Astrocyte (in vitro differentiated cells and primary cell): ENCODE results near the gene CATSPERB.

Experiments used
- CTCF ChIP-seq: IDR thresholded peaks from 2 replicates; pipeline ENCODE4 v1.5.1; 2011; ENCODE audit warnings: low read depth, mild to moderate bottlenecking, inconsistent platforms, low read length, moderate library complexity; ENCODE audit not compliant: insufficient read depth
- EZH2 ChIP-seq: IDR thresholded peaks from 2 replicates; pipeline ENCODE4 v1.6.1; 2012; ENCODE audit warnings: mild to moderate bottlenecking, low read length, inconsistent platforms; ENCODE audit not compliant: insufficient read depth

DNA sequence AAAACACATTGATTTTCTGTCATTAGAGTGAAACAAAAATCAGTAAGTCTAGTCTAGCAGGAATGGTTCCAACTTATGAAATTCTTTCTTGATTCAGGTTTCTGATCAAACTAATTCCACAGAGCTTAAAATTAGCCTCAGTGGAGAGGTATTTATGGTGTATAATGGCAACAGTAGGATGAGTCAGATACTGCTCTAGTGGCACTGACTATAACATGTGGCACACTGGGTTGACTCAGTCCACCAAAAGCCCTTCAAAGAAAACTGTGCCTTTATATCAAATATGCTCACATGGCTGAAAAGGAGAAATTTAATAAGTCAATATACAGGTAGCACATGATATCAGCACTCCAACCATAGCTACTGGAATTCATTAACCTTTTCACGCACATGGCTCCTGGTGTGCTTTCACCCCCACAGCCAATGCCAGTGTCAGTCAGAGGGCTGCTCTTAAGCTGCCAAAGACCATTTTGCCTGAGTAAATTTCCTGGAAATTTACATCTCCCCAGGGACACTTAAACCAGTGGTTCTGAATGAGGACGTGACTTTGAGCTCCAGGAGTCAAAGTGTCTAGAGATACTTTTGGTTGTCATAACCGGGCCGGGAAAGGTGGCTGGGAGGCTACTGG lies 21.7 kb upstream of the CATSPERB start:
- TF ChIP-seq CTCF (no peak), EZH2 (no peak)
